DND-41 (cell line): ENCODE data around the gene PSMB1.

Source experiments
- ATAC-seq: fragments of 200-7000 bp; cut with Tn5 transposase; 3 replicates; pipeline ENCODE4 v1.9.1; 2021; ENCODE audit warnings: low read depth; ENCODE audit not compliant: insufficient read depth
- DNase-seq: peaks from one replicate; pipeline ENCODE4 v3.0.0-alpha.2; 2020
- H2AFZ ChIP-seq: 2 replicates; pipeline ENCODE4 v1.6.0; 2012; ENCODE audit warnings: low read depth, low read length
- H3K27ac ChIP-seq: 2 replicates; pipeline ENCODE4 v1.5.1; 2012; ENCODE audit warnings: low read length, inconsistent platforms
- H3K27me3 ChIP-seq: fragments of 200-600 bp; sonication (generic); 2 replicates; pipeline ENCODE4 v1.6.0; 2012; ENCODE audit warnings: low read length, mild to moderate bottlenecking, inconsistent platforms; ENCODE audit not compliant: insufficient read depth, poor library complexity
- H3K36me3 ChIP-seq: 2 replicates; pipeline ENCODE4 v1.5.1; 2012; ENCODE audit warnings: low read length, inconsistent platforms; ENCODE audit not compliant: insufficient read depth
- H3K4me1 ChIP-seq: 2 replicates; pipeline ENCODE4 v1.5.1; 2012; ENCODE audit warnings: mild to moderate bottlenecking, low read length; ENCODE audit not compliant: insufficient read depth
- H3K4me2 ChIP-seq: 2 replicates; pipeline ENCODE4 v1.6.0; 2012; ENCODE audit warnings: mild to moderate bottlenecking, moderate library complexity, low read length, inconsistent platforms; ENCODE audit not compliant: insufficient read depth
- H3K4me3 ChIP-seq, 2 experiments: fragments of 200-600 bp in 1 of 2; shearing (Covaris generic) in 1 of 2; 2 replicates each; pipeline ENCODE4 v1.5.1; 2012 to 2016; ENCODE audit warnings: inconsistent platforms in 2 of 2, low read length in 2 of 2, mild to moderate bottlenecking in 2 of 2, low read depth in 1 of 2, moderate library complexity in 1 of 2
- H3K79me2 ChIP-seq: 2 replicates; pipeline ENCODE4 v1.6.0; 2012; ENCODE audit warnings: low read length, inconsistent platforms; ENCODE audit not compliant: insufficient read depth
- H3K9ac ChIP-seq: 2 replicates; pipeline ENCODE4 v1.6.0; 2012; ENCODE audit warnings: low read depth, mild to moderate bottlenecking, inconsistent platforms, low read length, moderate library complexity
- H3K9me3 ChIP-seq: 2 replicates; pipeline ENCODE4 v1.5.1; 2012; ENCODE audit warnings: low read length, moderate library complexity, mild to moderate bottlenecking, inconsistent platforms; ENCODE audit not compliant: insufficient read depth, severe bottlenecking
- H4K20me1 ChIP-seq: 2 replicates; pipeline ENCODE4 v1.6.0; 2012; ENCODE audit warnings: low read length; ENCODE audit not compliant: insufficient read depth
- EZH2 ChIP-seq: IDR thresholded peaks from 3 replicates; pipeline ENCODE4 v1.6.1; 2012; ENCODE audit warnings: borderline replicate concordance, low read depth, mild to moderate bottlenecking, moderate library complexity, low read length, inconsistent platforms; ENCODE audit not compliant: severe bottlenecking
- TF ChIP-seq, protein P1 (sequence below): IDR thresholded peaks from 2 replicates; pipeline ENCODE4 v1.5.1; 2012; ENCODE audit warnings: borderline replicate concordance, low read length, moderate library complexity, mild to moderate bottlenecking; ENCODE audit not compliant: poor library complexity, severe bottlenecking; ENCODE audit errors: extremely low read depth

PSMB1 gene

DNA sequence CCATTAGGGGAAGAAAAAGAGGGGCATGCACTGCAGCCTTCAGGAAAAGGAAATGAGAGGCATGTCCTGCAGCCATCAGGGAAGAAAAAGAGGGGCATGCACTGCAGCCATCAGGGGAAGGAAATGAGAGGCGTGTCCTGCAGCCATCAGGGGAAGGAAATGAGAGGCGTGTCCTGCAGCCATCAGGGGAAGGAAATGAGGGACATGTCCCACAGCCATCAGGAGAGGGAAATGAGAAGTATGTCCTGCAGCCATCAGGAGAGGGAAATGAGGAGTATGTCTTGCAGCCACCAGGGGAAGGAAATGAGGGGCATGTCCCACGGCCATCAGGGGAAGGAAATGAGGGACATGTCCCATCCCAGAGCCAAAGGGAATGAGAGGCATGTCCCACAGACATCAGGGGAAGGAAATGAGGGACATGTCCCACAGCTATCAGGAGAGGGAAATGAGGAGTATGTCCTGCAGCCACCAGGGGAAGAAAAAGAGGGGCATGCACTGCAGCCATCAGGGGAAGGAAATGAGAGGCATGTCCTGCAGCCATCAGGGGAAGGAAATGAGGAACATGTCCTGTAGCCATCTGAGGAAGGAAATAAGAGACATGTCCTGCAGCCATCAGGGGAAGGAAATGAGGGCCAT is 52.0 kb downstream of the PSMB1 start:
- Histone ChIP-seq H3K36me3 (no peaks in the 10 kb centered on the region), H3K9me3 (no peaks in the 10 kb centered on the region), H4K20me1 (no peaks in the 10 kb centered on the region), H3K27me3 (peaks cover 7% of the 10 kb centered on the region), H3K4me3 (no peak overlapping the region), H3K79me2 (no peaks in the 10 kb centered on the region), H3K4me2 (no peak overlapping the region), H3K27ac (no peak overlapping the region), H3K9ac (no peak overlapping the region), H3K4me1 (no peaks in the 10 kb centered on the region), H2AFZ (no peak overlapping the region)
- DNase-seq, result no peak
- ATAC-seq, result no peak
- TF ChIP-seq EZH2, result no peak
- TF ChIP-seq, protein P1, sequence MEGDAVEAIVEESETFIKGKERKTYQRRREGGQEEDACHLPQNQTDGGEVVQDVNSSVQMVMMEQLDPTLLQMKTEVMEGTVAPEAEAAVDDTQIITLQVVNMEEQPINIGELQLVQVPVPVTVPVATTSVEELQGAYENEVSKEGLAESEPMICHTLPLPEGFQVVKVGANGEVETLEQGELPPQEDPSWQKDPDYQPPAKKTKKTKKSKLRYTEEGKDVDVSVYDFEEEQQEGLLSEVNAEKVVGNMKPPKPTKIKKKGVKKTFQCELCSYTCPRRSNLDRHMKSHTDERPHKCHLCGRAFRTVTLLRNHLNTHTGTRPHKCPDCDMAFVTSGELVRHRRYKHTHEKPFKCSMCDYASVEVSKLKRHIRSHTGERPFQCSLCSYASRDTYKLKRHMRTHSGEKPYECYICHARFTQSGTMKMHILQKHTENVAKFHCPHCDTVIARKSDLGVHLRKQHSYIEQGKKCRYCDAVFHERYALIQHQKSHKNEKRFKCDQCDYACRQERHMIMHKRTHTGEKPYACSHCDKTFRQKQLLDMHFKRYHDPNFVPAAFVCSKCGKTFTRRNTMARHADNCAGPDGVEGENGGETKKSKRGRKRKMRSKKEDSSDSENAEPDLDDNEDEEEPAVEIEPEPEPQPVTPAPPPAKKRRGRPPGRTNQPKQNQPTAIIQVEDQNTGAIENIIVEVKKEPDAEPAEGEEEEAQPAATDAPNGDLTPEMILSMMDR, result no peak

DNA sequence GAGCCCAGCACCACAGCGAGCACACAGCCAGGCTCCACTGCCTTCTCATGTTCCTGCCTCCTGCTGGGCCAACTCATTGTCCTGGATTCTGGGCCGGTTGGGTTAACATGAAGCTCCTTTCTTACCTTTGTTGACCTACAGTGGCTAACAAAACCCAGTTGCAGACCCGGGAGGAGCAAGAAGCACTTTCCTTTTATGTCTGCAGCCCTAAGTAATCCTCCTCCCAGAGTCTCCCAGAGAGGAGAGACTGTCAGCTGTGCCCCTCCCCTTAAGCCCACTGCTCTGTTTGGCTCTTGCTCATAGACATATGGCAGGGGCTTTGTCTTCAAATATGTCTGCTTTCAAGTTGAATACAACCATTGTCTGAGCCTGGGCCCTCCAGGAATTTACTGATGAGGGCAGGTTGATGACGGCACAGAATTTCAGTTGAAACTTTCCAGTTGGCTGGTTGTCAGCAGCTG is 55.2 kb downstream of the PSMB1 start:
- no peak overlapping the region for H2AFZ ChIP-seq
- ATAC-seq (no peak), DNase-seq (no peak)
- no peaks in the 10 kb centered on the region for H3K36me3 ChIP-seq
- no peak for TF ChIP-seq EZH2
- TF ChIP-seq, protein P1, result no peak
- no peak overlapping the region for H3K27ac ChIP-seq
- no peak overlapping the region for H3K4me2 ChIP-seq
- H3K9me3 ChIP-seq, result no peaks in the 10 kb centered on the region
- no peak overlapping the region for H3K4me3 ChIP-seq
- peaks cover 7% of the 10 kb centered on the region for H3K27me3 ChIP-seq
- H3K4me1 ChIP-seq, result no peaks in the 10 kb centered on the region
- no peak overlapping the region for H3K9ac ChIP-seq
- no peaks in the 10 kb centered on the region for H4K20me1 ChIP-seq
- H3K79me2 ChIP-seq, result no peaks in the 10 kb centered on the region

DNA sequence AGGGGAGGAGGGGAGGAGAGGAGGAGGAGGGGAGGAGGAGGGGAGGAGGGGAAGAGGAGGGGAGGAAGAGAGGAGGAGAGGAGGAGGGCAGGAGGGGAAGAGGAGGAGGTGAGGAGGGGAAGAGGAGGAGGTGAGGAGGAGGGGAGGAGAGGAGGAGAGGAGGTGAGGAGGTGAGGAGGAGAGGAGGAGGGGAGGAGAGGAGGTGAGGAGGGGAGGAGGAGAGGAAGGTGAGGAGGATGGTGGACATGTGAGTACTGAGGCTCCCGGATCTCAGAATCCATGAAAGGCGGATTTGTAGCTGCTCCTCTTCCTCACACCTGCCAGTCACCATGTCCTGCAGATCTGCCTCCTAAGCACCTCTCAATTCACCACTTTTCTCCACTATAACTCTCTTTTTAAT is 59.8 kb downstream of the PSMB1 start:
- H3K27ac ChIP-seq, result no peak overlapping the region
- no peak for DNase-seq
- TF ChIP-seq, protein P1, result no peak
- TF ChIP-seq EZH2, result no peak
- no peak overlapping the region for H3K4me3 ChIP-seq
- no peak overlapping the region for H3K4me2 ChIP-seq
- H3K79me2 ChIP-seq, result no peaks in the 10 kb centered on the region
- no peak overlapping the region for H3K9ac ChIP-seq
- H3K9me3 ChIP-seq, result no peaks in the 10 kb centered on the region
- no peak overlapping the region for H2AFZ ChIP-seq
- H4K20me1 ChIP-seq, result no peaks in the 10 kb centered on the region
- ATAC-seq, result no peak
- H3K36me3 ChIP-seq, result no peaks in the 10 kb centered on the region
- H3K4me1 ChIP-seq, result no peaks in the 10 kb centered on the region
- peaks cover 5% of the 10 kb centered on the region for H3K27me3 ChIP-seq
